OCI-LY1 (cell line): ENCODE data around the gene SWAP70.

Experiments used
- EZH2 ChIP-seq: fragments of 200-600 bp; sonication (generic), shearing (Covaris generic); IDR thresholded peaks from 2 replicates; pipeline ENCODE4 v1.8.0; 2017; ENCODE audit warnings: borderline replicate concordance, mixed run types, mild to moderate bottlenecking, antibody characterized with exemption, low read length, moderate library complexity, mixed read lengths
- TF ChIP-seq, protein P1 (sequence below): fragments of 200-600 bp; sonication (generic), shearing (Covaris generic); IDR thresholded peaks from 2 replicates; pipeline ENCODE4 v1.5.1; 2017; ENCODE audit warnings: mild to moderate bottlenecking, antibody characterized with exemption, low read length, moderate library complexity, mixed read lengths

DNA sequence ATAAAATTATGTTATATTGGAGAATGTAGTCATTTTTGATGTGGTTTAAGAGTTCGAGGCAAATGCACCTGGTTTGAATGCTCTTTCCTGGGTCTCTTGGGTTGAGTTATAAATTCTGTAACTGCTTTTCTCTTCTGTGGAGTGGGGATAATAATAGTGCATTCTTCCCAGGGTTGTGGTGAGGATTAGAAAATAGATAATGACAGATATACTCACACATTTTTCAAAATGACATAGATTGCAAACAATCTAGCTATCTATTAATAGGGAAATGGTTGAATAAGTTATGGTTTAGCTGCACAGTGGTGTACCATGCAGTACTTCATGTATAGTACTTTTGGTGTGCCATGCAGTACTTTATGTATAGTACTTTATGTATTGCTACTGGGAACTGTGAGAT is 67.4 kb downstream of the SWAP70 start:
- TF ChIP-seq, protein P1, sequence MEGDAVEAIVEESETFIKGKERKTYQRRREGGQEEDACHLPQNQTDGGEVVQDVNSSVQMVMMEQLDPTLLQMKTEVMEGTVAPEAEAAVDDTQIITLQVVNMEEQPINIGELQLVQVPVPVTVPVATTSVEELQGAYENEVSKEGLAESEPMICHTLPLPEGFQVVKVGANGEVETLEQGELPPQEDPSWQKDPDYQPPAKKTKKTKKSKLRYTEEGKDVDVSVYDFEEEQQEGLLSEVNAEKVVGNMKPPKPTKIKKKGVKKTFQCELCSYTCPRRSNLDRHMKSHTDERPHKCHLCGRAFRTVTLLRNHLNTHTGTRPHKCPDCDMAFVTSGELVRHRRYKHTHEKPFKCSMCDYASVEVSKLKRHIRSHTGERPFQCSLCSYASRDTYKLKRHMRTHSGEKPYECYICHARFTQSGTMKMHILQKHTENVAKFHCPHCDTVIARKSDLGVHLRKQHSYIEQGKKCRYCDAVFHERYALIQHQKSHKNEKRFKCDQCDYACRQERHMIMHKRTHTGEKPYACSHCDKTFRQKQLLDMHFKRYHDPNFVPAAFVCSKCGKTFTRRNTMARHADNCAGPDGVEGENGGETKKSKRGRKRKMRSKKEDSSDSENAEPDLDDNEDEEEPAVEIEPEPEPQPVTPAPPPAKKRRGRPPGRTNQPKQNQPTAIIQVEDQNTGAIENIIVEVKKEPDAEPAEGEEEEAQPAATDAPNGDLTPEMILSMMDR, result no peak
- no peak for TF ChIP-seq EZH2
